GM19328 (cell line): ENCODE measurements around the gene MTR.

Experiments
- ATAC-seq: cut with Tn5 transposase; IDR thresholded peaks from one replicate; pipeline ENCODE4 v1.9.1; 2021; ENCODE audit warnings: mild to moderate bottlenecking, moderate library complexity; ENCODE audit not compliant: unreplicated experiment

MTR gene

DNA sequence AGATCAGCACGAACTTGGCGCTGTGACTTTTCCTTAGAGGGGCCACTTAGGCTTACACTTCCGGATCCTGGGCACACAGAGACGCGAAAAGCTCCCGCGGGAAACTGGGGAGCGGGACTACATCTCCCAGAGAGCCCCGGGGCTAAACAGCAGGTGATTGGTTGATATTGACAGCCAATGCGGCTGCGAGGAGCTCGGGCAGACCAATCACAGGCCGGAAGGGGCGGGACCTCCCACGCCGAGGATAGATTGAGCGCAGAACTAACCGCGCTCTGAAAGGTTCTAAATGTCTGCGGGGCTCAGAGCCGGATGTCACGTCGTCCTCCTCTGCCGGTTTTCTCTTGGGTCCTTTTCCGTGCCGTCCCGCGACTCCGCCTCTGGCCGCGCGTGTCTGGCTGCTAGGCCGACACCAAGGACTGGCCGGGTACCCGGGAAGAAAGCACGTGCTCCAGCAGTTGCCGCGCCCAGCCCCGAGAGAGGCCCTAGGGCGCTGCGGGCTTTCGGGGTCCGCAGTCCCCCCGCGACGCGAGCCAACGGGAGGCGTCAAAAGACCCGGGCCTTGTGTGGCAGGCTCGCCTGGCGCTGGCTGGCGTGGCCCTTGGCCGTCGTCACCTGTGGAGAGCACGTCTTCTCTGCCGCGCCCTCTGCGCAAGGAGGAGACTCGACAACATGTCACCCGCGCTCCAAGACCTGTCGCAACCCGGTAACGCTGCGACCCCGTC, at the start of gene MTR:
Gene MTR, plus strand, starts transcription at position 258 of the 722 bp plus-strand sequence. Its CDS starts 412 bp downstream, at position 670.
- ATAC-seq, result peak; percentile 98

DNA sequence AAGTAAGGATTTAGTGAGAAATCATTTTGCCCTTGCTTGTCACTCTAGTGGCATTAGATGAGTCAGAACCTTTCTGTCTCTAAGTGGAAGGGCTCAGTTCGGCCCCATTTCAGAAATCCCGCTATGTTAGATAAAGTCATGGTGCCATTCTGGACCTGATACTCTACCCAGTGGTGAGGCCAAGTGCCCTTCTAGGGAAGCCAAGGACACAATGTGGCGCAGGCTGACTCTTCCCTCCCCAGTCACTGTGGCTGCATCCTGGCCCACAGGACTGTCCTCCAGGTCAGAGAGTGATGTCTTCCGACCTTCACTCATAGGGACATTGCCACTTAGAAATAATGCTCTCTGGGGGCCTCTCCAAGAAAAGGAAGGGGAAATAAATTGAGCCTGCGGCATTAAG, 48.3 kb upstream of the MTR start:
- no peak for ATAC-seq

DNA sequence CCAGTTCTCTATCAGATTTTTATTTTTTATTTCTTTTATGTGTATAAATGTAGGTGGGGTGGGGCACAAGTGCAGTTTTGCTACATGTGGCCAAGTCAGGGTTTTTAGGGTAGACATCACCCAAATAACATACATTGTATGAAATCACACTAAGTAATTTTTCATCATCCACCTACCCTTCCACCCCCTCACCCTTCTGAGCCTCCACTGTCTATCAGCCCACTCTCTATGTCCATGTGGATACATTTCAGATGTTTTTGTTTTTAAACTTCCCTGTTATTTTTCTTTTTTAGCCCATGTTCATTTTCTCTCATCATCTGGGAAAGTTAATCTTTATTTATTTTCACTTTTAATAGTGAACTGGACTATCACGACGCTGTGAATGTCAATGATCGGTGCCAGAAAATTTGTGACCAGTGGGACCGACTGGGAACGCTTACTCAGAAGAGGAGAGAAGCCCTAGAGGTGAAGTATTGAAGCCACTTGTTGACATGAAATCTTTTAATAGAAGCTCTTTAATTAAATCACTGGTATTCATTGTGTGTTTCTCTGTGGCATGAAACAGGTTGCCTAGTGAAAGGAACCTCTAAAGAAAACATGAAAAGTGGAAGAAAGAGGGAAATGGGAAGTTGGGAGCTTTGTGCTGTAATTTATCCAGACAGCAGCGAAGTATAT, 47.6 kb upstream of the MTR start:
- ATAC-seq, result no peak

DNA sequence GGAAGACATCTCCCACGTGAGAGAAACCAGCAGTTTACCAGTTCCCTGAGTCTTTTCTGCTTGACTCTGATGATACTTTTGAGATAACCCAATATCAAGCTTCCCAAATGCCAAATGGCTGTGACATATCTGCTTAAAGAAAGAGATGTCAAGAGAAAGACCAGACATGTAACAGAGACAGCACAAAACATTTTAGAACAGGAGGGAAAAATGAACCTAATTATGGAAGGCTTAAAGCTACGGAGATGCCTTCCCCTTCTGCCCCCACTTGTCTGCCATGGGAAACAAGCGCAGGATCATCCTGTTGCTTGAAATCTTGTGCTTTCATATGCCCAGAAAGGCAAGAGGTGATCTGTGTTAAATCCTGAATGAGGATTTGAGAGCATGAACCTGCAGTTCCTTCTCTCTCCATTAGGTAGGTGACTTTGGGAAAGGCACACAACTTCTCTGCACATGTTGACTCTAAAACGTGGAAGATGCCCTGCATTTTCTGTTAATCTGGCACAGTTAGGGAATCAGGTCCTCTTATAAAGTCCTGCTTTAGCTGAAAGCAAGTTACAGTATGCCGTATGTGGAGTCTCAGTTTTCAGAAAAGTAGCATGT, 46.7 kb upstream of the MTR start:
- ATAC-seq, result no peak

DNA sequence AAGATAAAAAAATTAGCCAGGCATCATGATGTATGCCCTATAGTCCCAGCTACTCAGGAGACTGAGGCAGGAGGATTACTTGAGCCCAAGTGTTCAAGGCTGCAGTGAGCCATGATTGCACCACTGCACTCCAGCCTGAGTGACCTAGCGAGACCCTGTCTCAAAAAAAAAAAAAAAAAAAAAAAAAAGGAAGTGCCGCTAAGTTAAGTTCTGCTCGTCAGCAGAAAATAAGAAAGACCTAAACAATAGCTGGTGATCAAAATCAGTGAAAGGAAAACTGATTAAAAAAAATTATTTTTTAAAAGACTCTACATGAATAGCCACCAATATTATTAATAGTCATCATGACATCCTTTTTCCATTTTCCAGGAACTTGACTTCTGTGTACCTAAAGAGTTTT, 44.2 kb upstream of the MTR start:
- no peak for ATAC-seq

DNA sequence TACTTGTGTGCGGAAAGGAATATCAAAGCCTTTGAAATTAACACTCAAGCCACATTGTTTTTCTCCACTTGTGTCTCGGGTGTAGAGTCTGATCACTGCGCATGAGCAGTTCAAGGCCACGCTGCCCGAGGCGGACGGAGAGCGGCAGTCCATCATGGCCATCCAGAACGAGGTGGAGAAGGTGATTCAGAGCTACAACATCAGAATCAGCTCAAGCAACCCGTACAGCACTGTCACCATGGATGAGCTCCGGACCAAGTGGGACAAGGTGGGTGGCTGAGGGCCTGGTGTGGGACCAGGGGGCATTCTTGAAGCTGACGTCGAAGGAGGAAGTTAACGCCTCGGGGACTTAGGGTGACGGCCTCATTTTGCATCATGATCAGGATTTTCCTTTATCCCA, 43.7 kb upstream of the MTR start:
- no peak for ATAC-seq

DNA sequence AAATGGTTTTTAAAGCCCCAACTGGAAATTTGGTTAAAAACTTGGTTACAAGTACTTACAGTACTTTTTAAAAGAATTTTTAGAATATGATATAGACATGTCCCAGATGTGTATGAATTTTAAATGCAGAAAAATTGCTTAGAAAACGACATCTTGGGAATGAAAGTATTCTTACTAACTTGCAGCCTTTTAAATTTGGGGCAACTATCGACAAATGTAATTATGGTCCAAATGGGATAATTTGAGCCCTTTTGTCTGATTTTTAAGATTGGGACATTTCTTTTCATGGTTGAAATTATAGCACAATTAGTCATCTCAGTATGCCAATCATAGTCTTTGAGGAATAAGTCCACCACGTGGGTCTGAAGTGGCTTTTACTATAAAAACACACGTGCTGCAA, 43.2 kb upstream of the MTR start:
- ATAC-seq, result no peak

DNA sequence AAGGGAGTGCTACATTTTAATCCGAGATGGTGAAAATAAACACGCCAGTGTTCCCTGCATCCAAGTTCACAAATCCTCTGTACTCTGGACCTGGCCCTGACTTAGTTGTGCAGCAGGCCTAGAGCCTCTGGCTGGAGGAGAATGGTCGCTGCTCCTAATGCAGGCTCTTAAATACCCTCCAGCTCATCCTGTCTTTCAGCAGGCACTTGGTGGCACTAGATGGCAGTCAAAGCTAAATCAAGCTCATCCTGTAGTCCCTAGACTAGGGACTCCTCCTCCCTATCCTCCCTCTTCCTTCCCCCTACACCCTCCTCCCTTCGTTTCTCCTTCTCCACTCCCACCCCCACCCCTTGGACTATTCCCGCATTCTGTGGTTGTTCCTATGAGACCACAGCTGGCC, 41.6 kb upstream of the MTR start:
- ATAC-seq, result no peak

DNA sequence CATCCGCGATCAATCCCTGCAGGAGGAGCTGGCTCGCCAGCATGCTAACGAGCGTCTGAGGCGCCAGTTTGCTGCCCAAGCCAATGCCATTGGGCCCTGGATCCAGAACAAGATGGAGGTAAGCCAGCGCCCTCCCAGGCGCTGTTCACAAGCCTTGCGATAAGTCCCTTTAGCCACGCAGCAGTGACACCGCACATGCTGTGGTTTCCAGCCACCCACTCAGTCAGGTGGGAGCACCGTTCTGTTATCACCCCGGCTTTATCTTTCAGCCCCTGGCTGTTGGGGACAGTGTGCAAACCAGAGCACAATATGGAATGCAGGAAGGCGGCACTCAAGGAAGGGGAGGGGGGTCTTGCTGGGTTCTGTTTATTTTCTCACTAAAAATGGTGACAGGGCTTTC, 41.1 kb upstream of the MTR start:
- ATAC-seq, result no peak

DNA sequence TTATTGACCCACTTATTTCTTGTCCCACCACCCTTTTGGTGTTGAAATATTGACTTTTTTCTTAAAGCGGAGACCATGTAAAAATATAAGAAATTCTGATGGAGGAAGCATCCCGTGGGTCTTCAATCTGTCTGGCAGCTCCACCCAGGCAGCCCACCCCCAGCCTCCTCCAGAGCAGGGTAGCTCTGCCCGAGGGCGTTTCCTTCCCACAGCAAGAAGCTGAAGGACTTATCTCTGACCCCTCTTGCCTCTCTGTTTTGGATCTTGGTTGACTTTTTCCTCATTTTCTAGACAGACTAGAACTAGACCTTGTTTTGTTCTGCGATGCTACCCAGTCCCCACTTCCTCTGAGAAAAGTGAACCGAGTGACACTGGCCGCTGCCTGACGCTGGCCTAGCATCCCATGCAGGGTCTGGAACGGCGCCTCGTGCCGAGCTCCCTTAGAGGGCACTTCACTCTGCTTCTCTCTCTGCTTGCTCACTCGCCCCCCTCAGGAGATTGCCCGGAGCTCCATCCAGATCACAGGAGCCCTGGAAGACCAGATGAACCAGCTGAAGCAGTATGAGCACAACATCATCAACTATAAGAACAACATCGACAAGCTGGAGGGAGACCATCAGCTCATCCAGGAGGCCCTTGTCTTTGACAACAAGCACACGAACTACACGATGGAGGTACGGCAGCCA, 40.4 kb upstream of the MTR start:
- ATAC-seq, result no peak

DNA sequence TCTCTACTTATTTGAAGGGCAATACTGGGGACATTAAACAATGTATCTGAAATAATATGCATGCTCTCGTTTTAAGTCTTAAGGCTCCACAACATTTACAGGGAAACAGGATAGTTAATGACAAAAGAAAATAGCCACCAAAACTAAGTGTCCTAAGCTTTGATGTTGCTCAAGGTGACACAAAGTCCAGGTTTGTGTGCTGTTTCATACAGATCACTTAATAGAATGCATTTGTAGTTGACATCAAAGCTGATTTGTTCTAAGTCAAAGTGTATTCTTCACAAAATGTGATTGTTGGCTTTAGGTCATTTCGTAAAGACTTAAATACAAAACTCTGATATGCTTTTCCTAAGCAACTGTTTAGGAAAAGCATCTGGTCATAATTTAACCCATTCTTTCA, 37.5 kb upstream of the MTR start:
- ATAC-seq, result no peak

DNA sequence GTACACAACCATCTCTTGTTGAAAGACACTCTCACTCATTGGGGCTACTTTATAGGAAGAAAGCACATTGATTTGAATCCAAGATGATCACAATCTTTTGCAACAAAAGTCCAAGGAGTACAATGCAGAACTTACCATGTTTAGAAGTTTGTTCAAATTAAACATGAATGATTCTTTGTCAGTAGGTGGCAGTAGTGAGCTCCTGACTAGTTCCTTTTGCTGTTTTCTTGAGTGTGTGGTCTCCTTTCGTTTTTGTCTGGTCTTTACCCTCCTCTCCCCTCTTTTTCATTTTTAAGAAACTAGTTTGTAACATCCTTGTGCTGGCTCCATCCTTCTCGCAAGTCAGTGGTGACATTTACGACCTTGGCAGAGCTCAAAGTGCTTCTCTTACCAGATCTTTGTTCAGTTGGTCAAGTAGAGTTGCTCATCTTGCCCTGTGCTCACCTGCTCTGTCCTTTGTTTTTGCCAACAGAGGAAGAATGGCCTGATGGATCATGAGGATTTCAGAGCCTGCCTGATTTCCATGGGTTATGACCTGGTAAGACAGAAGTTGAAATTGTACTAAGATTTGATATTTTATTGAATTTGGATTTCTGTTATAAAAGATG, 35.7 kb upstream of the MTR start:
- no peak for ATAC-seq

DNA sequence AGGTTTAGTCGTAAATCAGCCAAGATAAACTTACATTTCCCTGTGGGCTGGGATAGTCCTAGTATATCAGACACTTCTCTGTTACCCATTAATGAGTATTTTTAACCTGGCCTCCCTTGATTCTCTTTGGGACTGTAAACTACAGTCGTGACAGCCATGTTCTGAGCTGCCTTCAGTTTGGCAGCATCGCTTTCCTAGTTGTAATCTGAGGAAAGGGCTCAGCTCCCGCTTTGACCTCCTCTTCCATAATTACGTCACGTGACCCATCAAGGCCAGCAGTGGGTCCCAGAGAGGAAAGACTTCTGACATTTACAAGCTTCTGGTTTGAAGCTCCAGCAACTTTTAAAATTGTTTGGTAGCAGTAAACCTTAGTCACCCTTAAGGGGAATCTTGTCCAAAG, 34.6 kb upstream of the MTR start:
- ATAC-seq, result no peak

DNA sequence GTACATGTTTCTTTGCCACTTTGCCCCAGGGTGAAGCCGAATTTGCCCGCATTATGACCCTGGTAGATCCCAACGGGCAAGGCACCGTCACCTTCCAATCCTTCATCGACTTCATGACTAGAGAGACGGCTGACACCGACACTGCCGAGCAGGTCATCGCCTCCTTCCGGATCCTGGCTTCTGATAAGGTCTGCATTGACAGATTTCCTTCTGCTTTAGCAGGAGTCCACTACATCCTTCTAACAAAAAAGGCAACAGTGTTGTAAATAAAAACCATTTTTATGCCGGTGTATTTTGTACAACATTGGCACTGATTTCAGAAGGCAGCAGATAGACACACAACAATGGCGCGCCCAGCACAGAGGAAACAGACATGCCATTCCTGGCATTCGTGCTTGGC, 34.1 kb upstream of the MTR start:
- no peak for ATAC-seq

DNA sequence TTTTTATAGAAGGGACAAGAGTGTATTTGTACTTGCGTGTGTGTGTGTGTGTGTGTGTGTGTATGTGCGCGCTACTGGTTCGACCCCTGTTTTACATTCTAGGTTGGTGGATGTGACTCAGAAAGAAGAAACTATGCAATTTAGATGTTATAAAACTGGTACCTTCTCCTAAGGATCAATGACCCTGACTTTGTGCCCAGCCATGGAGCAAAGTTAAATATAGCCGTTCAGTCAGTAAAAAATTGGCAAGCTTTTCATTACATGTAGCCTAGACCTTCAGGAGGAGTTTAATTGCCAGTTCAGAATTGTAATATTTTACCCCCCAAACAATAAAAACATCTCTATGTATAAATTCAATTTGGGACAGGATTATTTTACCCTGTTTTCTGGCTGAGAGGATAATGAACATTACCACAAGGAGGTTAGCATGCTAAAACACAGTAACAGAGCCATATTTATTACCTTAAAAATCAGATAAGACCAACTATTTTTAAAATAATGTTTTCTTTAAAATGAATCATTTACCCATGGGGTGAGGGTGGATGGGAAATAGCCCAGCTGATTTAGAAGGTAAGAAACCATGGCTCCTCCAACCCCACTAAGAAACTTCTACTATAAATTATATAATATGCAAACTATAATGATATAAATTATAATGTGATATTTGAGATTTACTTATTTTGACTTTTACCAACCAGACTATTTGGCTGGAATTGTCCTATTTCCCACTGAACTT, 33.5 kb upstream of the MTR start:
- no peak for ATAC-seq

DNA sequence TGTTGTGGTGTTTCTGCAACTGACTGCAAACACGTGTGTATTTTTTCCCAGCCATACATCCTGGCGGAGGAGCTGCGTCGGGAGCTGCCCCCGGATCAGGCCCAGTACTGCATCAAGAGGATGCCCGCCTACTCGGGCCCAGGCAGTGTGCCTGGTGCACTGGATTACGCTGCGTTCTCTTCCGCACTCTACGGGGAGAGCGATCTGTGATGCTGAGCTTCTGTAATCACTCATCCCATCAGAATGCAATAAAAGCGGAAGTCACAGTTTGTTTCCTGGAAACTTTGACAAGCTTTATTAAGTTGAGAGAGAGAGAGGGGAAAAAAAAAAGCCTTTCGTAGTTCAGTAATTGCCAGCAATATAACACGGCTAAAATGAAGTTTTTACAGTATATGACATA, 32.7 kb upstream of the MTR start:
- ATAC-seq, result no peak

DNA sequence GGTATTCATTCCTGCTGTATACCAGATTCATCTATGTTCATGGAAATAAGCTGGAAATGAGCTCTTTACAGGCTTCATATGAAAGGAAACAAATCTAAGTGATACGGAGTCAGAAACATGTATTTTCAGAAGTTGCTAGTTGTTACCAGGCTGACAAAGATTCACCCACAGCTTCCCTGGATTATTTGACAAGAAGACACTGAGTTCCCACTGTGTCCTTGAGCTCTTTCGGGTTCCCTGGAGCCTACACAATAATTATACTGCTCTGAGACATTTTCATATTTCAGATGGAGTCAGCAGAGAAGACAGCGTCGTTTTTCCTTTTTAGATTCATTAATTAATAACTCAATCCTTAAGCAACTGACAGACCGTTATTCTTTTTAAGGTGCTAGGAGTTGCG, 29.3 kb upstream of the MTR start:
- no peak for ATAC-seq

DNA sequence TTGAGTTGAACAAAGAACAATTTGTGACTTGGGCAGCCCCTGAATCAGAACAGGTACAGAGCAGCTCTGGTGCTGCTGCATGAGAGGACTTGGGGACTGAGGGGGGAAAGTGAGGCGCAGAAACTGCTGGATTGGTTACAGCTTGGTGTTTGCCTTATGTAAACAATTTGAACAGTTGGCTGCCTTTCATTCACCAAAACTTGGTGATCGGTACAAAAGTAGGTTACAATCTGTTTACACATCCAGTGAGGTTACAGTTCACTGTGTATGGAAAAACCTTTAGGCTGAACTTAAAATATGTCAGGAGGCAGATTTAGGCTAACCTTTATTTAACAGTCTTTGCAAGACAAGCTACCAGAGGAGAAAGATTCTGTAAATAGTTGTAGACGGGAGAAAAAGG, 28.6 kb upstream of the MTR start:
- ATAC-seq, result no peak

DNA sequence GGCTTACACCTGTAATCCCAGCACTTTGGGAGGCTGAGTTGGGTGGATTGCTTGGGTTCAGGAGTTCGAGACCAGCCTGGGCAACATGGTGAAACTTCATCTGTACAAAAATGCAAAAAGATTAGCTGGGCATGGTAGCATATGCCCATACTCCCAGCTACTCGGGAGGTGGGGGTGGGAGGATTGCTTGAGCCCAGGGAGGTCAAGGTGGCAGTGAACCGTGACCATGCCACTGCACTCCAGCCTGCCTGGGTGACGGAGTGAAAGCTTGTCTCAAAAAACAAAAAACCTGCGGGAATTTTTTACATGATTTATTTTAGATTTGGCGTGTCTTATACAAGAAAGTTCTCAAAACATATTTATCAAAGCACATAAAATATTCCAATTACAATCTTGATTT, 27.8 kb upstream of the MTR start:
- ATAC-seq, result no peak

DNA sequence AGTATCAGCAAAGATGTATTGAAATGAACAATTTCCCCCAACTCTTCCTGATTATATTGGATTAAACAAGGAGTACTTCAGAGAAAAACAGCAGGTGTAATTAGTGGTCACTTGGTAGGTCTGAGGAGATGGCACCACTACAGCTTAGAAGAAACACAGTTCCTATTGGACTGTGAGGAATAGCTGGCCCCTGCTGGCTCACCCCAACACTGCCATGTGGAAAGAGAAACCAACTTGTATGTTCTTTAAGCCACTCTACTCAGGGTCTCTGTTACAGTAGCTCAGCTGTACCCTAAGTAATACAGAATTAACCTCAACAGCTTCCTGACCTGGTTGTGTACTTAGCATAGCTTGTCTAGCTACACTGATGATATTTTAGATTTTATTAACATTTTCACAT, 26.5 kb upstream of the MTR start:
- ATAC-seq, result no peak

DNA sequence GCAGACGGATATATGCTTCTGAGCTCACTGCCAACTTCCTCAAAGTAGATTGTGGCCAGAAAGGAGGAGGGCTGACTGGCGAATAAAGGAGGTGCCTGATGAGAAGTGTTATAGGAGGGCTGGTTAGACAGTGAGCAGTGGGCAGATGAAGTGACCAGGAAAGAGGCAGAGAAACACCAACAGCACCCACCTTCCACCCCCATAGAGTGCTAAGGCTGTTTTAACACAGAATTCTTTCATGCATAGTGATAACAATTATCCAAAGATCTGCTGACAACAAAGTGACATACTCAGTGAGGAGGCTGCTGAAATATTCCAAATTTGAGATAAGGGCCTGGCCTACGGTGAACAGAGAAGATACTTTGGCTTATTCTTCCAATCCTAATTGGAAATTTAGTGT, 21.2 kb upstream of the MTR start:
- no peak for ATAC-seq
